Myometrial cell (primary cell): ENCODE measurements around the gene SLC24A3. TPM values are rescaled to one million over a fixed set of nuclear protein-coding genes. Genes with fewer than 3 reads are reported as not detected.

Experiments
- total RNA-seq: library from RNA; depleted of rRNA; stranded (reverse); fragments of >200 nt; gene quantifications from 2 replicates; pipeline ENCODE4 v1.2.3, GENCODE V29; 2015

Gene SLC24A3
- total RNA-seq = 0.29 and 1.2 TPM in 2 replicates

DNA sequence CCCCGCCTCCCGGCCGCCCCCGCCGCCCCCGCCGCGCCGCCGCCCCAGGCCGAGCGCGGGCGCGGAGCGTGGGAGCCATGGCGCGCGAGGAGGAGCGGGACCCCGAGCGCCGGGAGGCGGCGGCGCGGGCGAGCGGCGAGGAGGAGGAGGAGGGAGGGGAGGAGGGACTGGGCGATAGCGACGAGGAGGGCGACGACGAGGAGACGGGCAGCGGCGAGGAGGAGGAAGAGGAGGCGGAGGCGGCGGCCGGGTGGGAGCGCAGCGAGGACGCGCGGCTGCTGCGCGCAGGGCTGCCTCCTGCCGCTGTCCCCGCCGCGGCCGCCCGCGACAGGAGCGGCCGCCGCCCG lies at the start of gene SLC24A3:
TSS of gene SLC24A3 (plus strand) at position 174 of the 347 bp plus-strand sequence.

GRCh38 chr20:19758133-19758500 lies 545.7 kb downstream of the SLC24A3 start, which contains the start of gene RIN2:
Gene RIN2, plus strand, starts transcription at chr20:19758258. Its CDS starts 131,344 bp downstream, at chr20:19889602.

